HL-60 (cell line): ENCODE results near the gene TP73.

Experiments
- CTCF ChIP-seq: IDR thresholded peaks from one replicate; pipeline ENCODE4 v1.5.1; 2011; ENCODE audit warnings: low read length, control low read depth, inconsistent platforms; ENCODE audit not compliant: insufficient read depth
- POLR2AphosphoS5 ChIP-seq: IDR thresholded peaks from 2 replicates; pipeline ENCODE4 v1.6.1; 2012; ENCODE audit warnings: low read depth
- REST ChIP-seq: IDR thresholded peaks from 2 replicates; pipeline ENCODE4 v1.6.1; 2012; ENCODE audit warnings: low read depth; ENCODE audit not compliant: insufficient replicate concordance
- SPI1 ChIP-seq: IDR thresholded peaks from 2 replicates; pipeline ENCODE4 v1.6.1; 2012; ENCODE audit warnings: low read depth, mild to moderate bottlenecking, borderline replicate concordance

- no peak for TF ChIP-seq POLR2AphosphoS5
- TF ChIP-seq CTCF, result peak; percentile 47
- TF ChIP-seq REST, result no peak
- no peak for TF ChIP-seq SPI1
These were observed 74.9 kb downstream of the TP73 start for GRCh38 chr1:3727042-3727824.
